Stimulated activated CD8-positive, alpha-beta memory T cell treated with anti-CD3 and anti-CD28 coated beads, Interleukin-7, amount 100 ng/mL, for 48 hours (primary cell): ENCODE data around the gene GIMAP7.

Experiments
- DNase-seq, 2 donors: peaks; one replicate each; pipeline ENCODE4 v3.0.0-alpha.2; 2020; ENCODE audit warnings: low read depth in 1 of 2; ENCODE audit errors: extremely low read depth in 1 of 2

Gene GIMAP7

DNA sequence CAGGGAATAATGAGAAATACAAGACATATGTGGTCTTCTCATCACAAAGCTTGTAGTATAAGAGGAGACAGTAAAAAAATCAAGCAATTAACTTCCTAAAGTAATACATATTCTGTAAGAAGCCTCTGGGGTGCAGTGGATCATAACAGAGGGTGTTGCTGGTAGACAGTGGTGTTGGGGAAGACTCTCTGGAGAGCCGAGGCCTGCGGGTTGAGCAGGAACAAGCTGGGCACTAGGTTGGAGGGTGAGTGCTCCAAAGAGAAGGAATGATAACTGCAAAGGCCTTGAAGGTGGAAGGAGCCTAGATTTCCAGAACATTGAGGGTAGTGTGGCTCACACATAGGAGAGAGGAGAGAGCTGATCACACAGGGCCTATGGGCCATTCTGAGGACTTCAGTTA, 54.0 kb downstream of the GIMAP7 start:
- DNase-seq = no peak

DNA sequence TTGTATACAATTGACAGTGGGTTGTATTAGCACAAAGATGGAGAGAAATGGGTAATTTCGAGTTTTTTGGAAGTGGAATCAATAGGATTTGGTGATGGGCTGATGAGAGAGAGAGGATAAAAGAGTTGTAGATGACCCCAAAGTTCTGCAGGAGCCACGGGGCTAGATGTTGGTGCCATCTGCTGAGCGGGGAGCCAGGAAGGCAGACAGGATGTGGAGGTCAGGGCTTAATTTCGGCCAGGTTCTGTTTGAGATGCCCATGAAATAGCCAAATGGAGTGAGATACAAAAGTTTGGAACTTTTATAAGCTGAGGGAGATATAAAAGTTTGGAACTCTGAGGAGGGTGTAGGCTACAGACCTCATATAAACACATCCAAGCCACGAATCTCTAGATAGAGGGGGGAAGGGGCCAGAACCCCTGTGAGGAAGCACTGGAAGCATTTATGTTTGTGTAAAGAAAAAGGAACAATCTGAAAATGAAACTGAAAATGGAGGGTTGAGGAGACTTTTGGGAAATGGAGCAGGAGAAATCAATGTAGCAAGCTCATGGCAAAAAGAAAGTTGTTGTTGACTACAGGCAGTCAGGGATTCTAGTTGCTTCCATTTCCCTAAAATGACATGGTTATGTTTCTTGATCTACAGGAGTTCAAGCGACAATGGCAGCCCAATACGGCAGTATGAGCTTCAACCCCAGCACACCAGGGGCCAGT, 54.7 kb downstream of the GIMAP7 start:
- DNase-seq = no peak
